Endodermal cell (in vitro differentiated cells): Measurements from ENCODE around the gene MARK4. TPM values are rescaled to one million over a fixed set of nuclear protein-coding genes. Genes with fewer than 3 reads are reported as not detected.

Experiments used
- DNase-seq: peaks from one replicate; pipeline ENCODE4 v3.0.0-alpha.2; 2017
- H3K27ac ChIP-seq: 2 replicates; pipeline ENCODE4 v1.5.1; 2013; ENCODE audit warnings: mild to moderate bottlenecking, low read depth, low read length, moderate library complexity
- H3K27me3 ChIP-seq: 2 replicates; pipeline ENCODE4 v1.6.1; 2013; ENCODE audit warnings: mild to moderate bottlenecking, low read length, moderate library complexity; ENCODE audit not compliant: insufficient read depth, control insufficient read depth, poor library complexity, severe bottlenecking
- H3K36me3 ChIP-seq: 2 replicates; pipeline ENCODE4 v1.7.0; 2013; ENCODE audit warnings: mild to moderate bottlenecking, low read length, moderate library complexity; ENCODE audit not compliant: control insufficient read depth, insufficient read depth
- H3K4me1 ChIP-seq: one replicate; pipeline ENCODE4 v1.7.0; 2013; ENCODE audit warnings: low read length; ENCODE audit not compliant: control insufficient read depth, insufficient read depth
- H3K4me3 ChIP-seq: 2 replicates; pipeline ENCODE4 v1.5.1; 2013; ENCODE audit warnings: mild to moderate bottlenecking, low read length, moderate library complexity
- H3K9ac ChIP-seq: 2 replicates; pipeline ENCODE4 v1.6.1; 2013; ENCODE audit warnings: mild to moderate bottlenecking, low read length, moderate library complexity; ENCODE audit not compliant: poor library complexity, severe bottlenecking; ENCODE audit errors: extremely low read depth
- H3K9me3 ChIP-seq: 2 replicates; pipeline ENCODE4 v1.6.1; 2013; ENCODE audit warnings: mild to moderate bottlenecking, low read length, moderate library complexity; ENCODE audit not compliant: control insufficient read depth
- H3K27ac Mint-ChIP-seq: 2 replicates; pipeline ENCODE4 v1.8.0; 2020; ENCODE audit warnings: mixed read lengths
- H3K27me3 Mint-ChIP-seq: 2 replicates; pipeline ENCODE4 v1.8.0; 2021; ENCODE audit warnings: mild to moderate bottlenecking, mixed read lengths; ENCODE audit not compliant: insufficient read depth
- H3K36me3 Mint-ChIP-seq: 2 replicates; pipeline ENCODE4 v1.8.0; 2020; ENCODE audit warnings: low read depth, mixed read lengths
- H3K4me1 Mint-ChIP-seq: 2 replicates; pipeline ENCODE4 v1.8.0; 2020; ENCODE audit warnings: mixed read lengths
- H3K4me3 Mint-ChIP-seq: 2 replicates; pipeline ENCODE4 v1.8.0; 2020; ENCODE audit warnings: mild to moderate bottlenecking, moderate library complexity, mixed read lengths
- H3K9me3 Mint-ChIP-seq: 2 replicates; pipeline ENCODE4 v1.8.0; 2020; ENCODE audit warnings: mild to moderate bottlenecking, mixed read lengths
- WGBS, 2 experiments: methylation state at CpG; one replicate each; pipeline versions ENCODE4 v1.1.5 to v1.1.7; 2013; ENCODE audit warnings: missing lambda C conversion rate in 2 of 2, mixed read lengths in 1 of 2; ENCODE audit not compliant: insufficient coverage in 1 of 2, insufficient read length in 1 of 2; 5-methylcytosine and 5-hydroxymethylcytosine counted together
- total RNA-seq, 2 donors: library from RNA; stranded (reverse); fragmentation: NEBNext Ultra II Directional in 1 of 2; extraction: Animal tissue kit (Norgen Biotek cat#: 25700) in 1 of 2; gene quantifications; 2 replicates in 1 of 2; 3 replicates in 1 of 2; pipeline ENCODE4 v1.2.1, GENCODE V29; 2021
- TF ChIP-seq, protein P1 (sequence below): fragments of 200-600 bp; sonication (generic); conservative IDR thresholded peaks from 2 replicates; pipeline ENCODE4 v1.5.0; 2021; ENCODE audit warnings: antibody characterized with exemption, mild to moderate bottlenecking

The MARK4 gene
- total RNA-seq, 2 donors from 2014 or later = 74.6 to 90.6 TPM

GRCh38 chr19:45231891-45232290 is 19.2 kb upstream of the MARK4 start:
- H3K4me3 Mint-ChIP-seq = no peak overlapping the region
- no peaks in the 10 kb centered on the region for H3K27me3 ChIP-seq

DNA sequence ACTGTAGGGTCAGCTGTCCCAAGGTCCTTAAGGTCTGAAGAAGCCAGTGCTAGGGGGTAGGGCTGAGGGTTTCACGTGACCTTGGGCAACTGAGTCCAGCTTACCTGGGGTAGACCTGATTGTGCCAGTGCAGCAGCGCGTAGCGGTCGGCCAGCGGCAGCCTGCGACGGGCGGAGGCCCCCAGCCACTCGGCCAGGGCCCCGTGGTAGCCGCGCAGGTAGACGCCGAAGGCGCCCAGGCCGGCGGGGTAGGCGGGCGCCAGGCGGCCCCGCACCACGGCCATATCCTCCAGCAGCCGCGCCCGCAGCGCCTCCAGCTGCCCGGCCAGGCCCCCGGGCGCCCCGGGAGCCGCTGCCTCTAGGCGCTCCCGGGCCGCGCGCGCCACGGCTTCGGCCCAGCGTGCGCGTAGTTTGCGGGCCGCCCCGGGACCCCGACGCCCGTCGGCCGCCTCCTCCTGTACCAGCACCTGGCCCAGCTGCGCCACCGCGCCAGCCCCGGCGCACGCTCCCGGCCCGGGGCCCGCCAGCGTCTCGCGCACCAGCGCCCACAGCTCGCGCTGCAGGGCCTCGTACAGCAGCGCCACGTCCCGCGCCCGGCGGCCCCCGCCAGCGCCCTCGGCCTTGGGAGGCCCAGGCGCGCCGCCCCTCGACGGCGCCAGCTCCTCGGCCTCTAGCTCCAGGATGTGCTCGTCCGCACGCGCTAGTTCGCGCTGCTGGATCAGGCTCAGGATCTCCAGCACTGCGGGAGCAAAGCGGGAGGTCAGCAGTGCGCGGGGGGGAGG is 16.8 kb upstream of the MARK4 start:
- Histone ChIP-seq H3K9ac (no peak overlapping the region), H3K9me3 (no peaks in the 10 kb centered on the region), H3K27me3 (no peaks in the 10 kb centered on the region), H3K4me1 (no peaks in the 10 kb centered on the region), H3K36me3 (no peaks in the 10 kb centered on the region), H3K4me3 (no peak overlapping the region), H3K27ac (no peak overlapping the region)
- DNase-seq = peak; percentile 76
- H3K36me3 Mint-ChIP-seq = no peaks in the 10 kb centered on the region
- H3K27ac Mint-ChIP-seq = no peak overlapping the region
- H3K4me1 Mint-ChIP-seq = peaks cover 2% of the 10 kb centered on the region
- TF ChIP-seq, protein P1, sequence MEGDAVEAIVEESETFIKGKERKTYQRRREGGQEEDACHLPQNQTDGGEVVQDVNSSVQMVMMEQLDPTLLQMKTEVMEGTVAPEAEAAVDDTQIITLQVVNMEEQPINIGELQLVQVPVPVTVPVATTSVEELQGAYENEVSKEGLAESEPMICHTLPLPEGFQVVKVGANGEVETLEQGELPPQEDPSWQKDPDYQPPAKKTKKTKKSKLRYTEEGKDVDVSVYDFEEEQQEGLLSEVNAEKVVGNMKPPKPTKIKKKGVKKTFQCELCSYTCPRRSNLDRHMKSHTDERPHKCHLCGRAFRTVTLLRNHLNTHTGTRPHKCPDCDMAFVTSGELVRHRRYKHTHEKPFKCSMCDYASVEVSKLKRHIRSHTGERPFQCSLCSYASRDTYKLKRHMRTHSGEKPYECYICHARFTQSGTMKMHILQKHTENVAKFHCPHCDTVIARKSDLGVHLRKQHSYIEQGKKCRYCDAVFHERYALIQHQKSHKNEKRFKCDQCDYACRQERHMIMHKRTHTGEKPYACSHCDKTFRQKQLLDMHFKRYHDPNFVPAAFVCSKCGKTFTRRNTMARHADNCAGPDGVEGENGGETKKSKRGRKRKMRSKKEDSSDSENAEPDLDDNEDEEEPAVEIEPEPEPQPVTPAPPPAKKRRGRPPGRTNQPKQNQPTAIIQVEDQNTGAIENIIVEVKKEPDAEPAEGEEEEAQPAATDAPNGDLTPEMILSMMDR = no peak
- peaks cover 85% of the 10 kb centered on the region for H3K27me3 Mint-ChIP-seq
- H3K9me3 Mint-ChIP-seq = no peaks in the 10 kb centered on the region
- no peak overlapping the region for H3K4me3 Mint-ChIP-seq
- 90 to 98% methylated on average over 78 to 93 of the region's 93 CpGs for WGBS, 2 experiments

More at GRCh38 chr19:45231891-45232290, 19.2 kb upstream of the MARK4 start:
- Histone ChIP-seq H3K9ac (no peak overlapping the region), H3K9me3 (no peaks in the 10 kb centered on the region), H3K4me3 (no peak overlapping the region), H3K4me1 (no peaks in the 10 kb centered on the region), H3K27ac (no peak overlapping the region), H3K36me3 (no peaks in the 10 kb centered on the region)
- no peaks in the 10 kb centered on the region for H3K36me3 Mint-ChIP-seq
- H3K9me3 Mint-ChIP-seq = no peaks in the 10 kb centered on the region
- DNase-seq = no peak
- TF ChIP-seq, protein P1 = no peak
- peaks cover 2% of the 10 kb centered on the region for H3K4me1 Mint-ChIP-seq
- H3K27ac Mint-ChIP-seq = no peak overlapping the region
- peaks cover 81% of the 10 kb centered on the region for H3K27me3 Mint-ChIP-seq
- WGBS, 2 experiments = 87 to 91% methylated on average over 3 of the region's 3 CpGs

DNA sequence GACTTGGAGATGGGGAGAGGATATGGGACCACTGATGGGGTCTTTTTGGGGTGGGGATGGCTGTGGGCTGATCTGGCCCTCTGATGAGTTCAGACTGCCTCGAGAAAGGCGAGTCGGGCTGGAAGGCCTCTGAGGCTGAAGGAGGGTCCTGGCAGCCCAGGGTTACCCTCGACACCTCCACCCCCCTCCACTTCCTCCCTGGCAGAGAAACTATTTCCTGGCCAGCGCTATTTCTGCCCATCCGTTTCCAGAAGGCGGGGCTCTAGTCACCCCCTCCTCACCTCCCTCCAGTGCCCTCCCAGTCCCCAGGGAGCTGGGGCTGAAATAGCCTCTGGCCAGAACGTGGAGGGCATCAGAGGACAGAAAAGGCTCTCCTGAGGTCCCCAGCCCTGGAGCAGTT is 15.6 kb upstream of the MARK4 start:
- H3K27ac ChIP-seq = no peak overlapping the region
- H3K36me3 Mint-ChIP-seq = no peaks in the 10 kb centered on the region
- no peak overlapping the region for H3K27ac Mint-ChIP-seq
- TF ChIP-seq, protein P1 = no peak
- no peaks in the 10 kb centered on the region for H3K36me3 ChIP-seq
- no peak for DNase-seq
- no peaks in the 10 kb centered on the region for H3K4me1 ChIP-seq
- 57 to 62% methylated on average over 6 to 8 of the region's 8 CpGs for WGBS, 2 experiments
- no peaks in the 10 kb centered on the region for H3K9me3 Mint-ChIP-seq
- H3K27me3 Mint-ChIP-seq = peaks cover 89% of the 10 kb centered on the region
- H3K4me3 ChIP-seq = no peak overlapping the region
- H3K9ac ChIP-seq = no peak overlapping the region
- no peak overlapping the region for H3K4me3 Mint-ChIP-seq
- H3K9me3 ChIP-seq = no peaks in the 10 kb centered on the region
- no peaks in the 10 kb centered on the region for H3K27me3 ChIP-seq
- peaks cover 2% of the 10 kb centered on the region for H3K4me1 Mint-ChIP-seq
